Measurements from ENCODE around the gene FREY1.

DNA sequence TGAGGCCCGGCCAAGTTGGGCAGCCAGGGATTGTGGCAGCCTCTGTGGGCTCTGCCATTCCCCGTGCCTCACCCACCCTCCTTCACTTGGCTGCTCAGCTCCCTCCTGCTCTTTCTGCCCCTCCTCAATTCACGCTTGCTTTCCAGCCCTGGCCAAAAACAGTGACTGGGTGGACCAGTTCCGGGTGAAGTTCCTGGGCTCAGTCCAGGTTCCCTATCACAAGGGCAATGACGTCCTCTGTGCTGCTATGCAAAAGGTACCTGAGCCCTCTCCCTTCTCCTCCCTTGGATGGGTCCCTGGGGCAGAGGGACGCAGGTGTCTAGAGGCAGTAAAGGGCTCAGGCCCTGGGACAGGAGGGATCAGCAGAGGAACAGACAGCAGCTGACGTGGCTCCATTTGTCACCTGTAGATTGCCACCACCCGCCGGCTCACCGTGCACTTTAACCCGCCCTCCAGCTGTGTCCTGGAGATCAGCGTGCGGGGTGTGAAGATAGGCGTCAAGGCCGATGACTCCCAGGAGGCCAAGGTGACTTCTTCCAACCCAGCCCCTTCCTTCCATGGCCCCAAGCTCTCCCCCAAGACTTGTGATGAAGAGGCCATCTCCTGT is 2.7 kb downstream of the FREY1 start:
- TF ChIP-seq, protein P1, sequence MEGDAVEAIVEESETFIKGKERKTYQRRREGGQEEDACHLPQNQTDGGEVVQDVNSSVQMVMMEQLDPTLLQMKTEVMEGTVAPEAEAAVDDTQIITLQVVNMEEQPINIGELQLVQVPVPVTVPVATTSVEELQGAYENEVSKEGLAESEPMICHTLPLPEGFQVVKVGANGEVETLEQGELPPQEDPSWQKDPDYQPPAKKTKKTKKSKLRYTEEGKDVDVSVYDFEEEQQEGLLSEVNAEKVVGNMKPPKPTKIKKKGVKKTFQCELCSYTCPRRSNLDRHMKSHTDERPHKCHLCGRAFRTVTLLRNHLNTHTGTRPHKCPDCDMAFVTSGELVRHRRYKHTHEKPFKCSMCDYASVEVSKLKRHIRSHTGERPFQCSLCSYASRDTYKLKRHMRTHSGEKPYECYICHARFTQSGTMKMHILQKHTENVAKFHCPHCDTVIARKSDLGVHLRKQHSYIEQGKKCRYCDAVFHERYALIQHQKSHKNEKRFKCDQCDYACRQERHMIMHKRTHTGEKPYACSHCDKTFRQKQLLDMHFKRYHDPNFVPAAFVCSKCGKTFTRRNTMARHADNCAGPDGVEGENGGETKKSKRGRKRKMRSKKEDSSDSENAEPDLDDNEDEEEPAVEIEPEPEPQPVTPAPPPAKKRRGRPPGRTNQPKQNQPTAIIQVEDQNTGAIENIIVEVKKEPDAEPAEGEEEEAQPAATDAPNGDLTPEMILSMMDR (IDR thresholded peaks at IDR 0.05), result no peak
- no peak for TF ChIP-seq POLR2A (IDR thresholded peaks at IDR 0.05)
